Type B pancreatic cell (in vitro differentiated cells): ENCODE data around the gene GADD45GIP1. TPM values are rescaled to one million over a fixed set of nuclear protein-coding genes. Genes with fewer than 3 reads are reported as not detected.

ENCODE experiments used
- DNase-seq: peaks from one replicate; pipeline ENCODE4 v3.0.0; 2021; ENCODE audit warnings: mixed read lengths; ENCODE audit not compliant: unreplicated experiment; ENCODE audit errors: extremely low spot score
- H3K27ac Mint-ChIP-seq: 2 replicates; pipeline ENCODE4 v1.8.0; 2021; ENCODE audit warnings: mild to moderate bottlenecking, mixed read lengths
- H3K27me3 Mint-ChIP-seq: 2 replicates; pipeline ENCODE4 v1.8.0; 2021; ENCODE audit warnings: mixed read lengths
- H3K36me3 Mint-ChIP-seq: 2 replicates; pipeline ENCODE4 v1.8.0; 2021; ENCODE audit warnings: mixed read lengths
- H3K4me1 Mint-ChIP-seq: one replicate; pipeline ENCODE4 v1.8.0; 2021; ENCODE audit warnings: mixed read lengths; ENCODE audit not compliant: unreplicated experiment
- H3K4me3 Mint-ChIP-seq: 2 replicates; pipeline ENCODE4 v1.8.0; 2021; ENCODE audit warnings: mild to moderate bottlenecking, mixed read lengths
- H3K9me3 Mint-ChIP-seq: 2 replicates; pipeline ENCODE4 v1.8.0; 2021; ENCODE audit warnings: mixed read lengths
- CTCF ChIP-seq: fragments of 200-600 bp; sonication (generic); conservative IDR thresholded peaks from 2 replicates; pipeline ENCODE4 v1.5.0; 2021; ENCODE audit warnings: antibody characterized with exemption, mild to moderate bottlenecking
- long read RNA-seq: library from polyadenylated mRNA; unstranded; transcript quantifications from one replicate; pipeline ENCODE4 v2.0.0, GENCODE V29; 2020
- total RNA-seq: library from RNA; stranded (reverse); gene quantifications from 2 replicates; pipeline ENCODE4 v1.2.1, GENCODE V29; 2021; ENCODE audit warnings: low replicate concordance

The GADD45GIP1 gene
- 23.1 and 24.8 TPM in 2 replicates for total RNA-seq
- long read RNA-seq, partial matches to known transcripts: 0 of 5 reads
- long read RNA-seq, other reads (novel, unspliced or antisense): 5 of 5 reads

DNA sequence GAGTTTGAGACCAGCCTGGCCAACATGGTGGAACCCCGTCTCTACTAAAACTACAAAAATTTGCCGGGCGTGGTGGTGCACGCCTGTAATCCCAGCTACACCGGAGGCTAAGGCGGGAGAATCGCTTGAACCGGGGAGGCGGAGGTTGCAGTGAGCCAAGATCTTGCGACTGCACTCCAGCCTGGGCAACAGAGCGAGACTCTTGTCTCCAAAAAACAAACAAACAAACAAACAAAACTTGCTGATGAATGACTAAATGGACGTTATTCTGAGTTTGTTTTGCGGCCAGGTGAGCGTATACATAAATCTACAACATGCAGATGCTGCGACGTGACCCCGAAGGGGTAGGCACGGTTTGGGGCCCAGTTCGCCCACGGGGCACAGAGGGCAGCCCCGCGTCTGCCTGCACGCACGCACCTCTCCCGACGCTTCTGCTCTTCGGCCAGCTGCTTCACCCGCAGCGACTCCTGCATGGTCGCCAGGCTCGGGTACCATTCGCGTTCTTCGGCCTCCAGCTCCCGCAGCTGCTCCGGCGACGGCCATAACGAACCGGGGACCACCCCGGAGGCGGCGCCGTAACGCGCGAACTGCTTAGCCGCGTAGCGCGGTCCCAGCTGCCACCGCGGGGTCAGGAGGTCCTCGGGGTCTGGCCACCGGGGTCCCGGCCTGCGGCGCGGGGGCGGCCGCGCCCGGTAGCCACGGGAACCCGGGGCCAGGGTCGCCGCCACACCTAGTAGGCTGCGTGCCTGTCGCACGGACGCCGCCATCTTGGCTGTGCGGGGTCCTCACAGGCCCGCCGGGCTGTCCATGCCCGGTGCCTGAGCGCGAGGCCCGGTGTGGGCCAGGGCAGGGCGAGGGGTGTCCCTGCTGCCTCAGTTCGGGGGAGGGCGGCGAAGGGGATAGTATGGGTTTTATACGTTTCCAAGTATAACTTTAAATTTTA lies at the start of gene GADD45GIP1:
TSS of gene GADD45GIP1 (minus strand) at position 778 of the 943 bp plus-strand sequence. CDS start at position 767, 11 bp downstream.
- Mint-ChIP-seq H3K9me3 (no peaks in the 10 kb centered on the region), H3K4me1 (peaks cover 19% of the 10 kb centered on the region), H3K4me3 (peak within 1 kb of the TSS; percentile 88), H3K36me3 (peaks cover 8% of the 10 kb centered on the region), H3K27ac (peak within 1 kb of the TSS; percentile 83), H3K27me3 (peaks cover 2% of the 10 kb centered on the region)
- peak; percentile 87 for DNase-seq
- no peak for TF ChIP-seq CTCF

DNA sequence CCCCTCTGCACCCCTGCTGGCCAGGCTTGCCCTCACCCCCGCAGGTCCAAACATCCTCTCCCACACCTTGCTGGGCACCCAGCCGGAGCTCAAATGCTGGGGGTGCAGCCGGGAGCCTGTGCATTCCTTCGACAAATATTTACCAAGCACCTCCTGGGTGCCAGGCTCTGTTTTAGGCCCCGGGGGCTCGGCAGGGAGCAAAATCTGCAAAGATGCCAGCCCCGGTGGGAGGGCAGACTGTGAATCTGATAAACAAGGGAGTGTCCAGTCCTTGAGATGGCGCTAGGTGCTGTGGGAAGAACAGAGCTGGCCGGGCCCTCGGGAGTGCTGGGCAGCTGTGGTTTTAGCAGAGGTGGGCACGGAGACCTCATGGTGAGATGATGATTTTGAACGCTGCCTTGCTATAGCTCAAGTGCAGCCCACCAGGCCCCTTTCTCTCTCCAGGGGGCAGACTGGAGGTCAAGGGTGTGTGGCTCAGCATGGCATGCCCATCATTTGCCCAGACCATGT lies 48.9 kb upstream of the GADD45GIP1 start:
- H3K4me1 Mint-ChIP-seq: no peaks in the 10 kb centered on the region
- H3K27ac Mint-ChIP-seq: no peak overlapping the region
- H3K27me3 Mint-ChIP-seq: peaks cover 81% of the 10 kb centered on the region
- H3K9me3 Mint-ChIP-seq: no peaks in the 10 kb centered on the region
- no peak overlapping the region for H3K4me3 Mint-ChIP-seq
- no peak for DNase-seq
- no peaks in the 10 kb centered on the region for H3K36me3 Mint-ChIP-seq
- TF ChIP-seq CTCF: no peak

- Mint-ChIP-seq H3K27ac (no peak overlapping the region), H3K27me3 (peaks cover 81% of the 10 kb centered on the region), H3K9me3 (no peaks in the 10 kb centered on the region), H3K4me3 (no peak overlapping the region), H3K4me1 (no peaks in the 10 kb centered on the region), H3K36me3 (no peaks in the 10 kb centered on the region)
- TF ChIP-seq CTCF: no peak
- no peak for DNase-seq
These were observed 48.2 kb upstream of the GADD45GIP1 start for GRCh38 chr19:13005253-13005652.

- no peaks in the 10 kb centered on the region for H3K4me1 Mint-ChIP-seq
- no peak overlapping the region for H3K27ac Mint-ChIP-seq
- DNase-seq: no peak
- no peaks in the 10 kb centered on the region for H3K36me3 Mint-ChIP-seq
- H3K9me3 Mint-ChIP-seq: no peaks in the 10 kb centered on the region
- no peak overlapping the region for H3K4me3 Mint-ChIP-seq
- no peak for TF ChIP-seq CTCF
- peaks cover 82% of the 10 kb centered on the region for H3K27me3 Mint-ChIP-seq
These were observed 47.2 kb upstream of the GADD45GIP1 start for GRCh38 chr19:13004273-13004672.

DNA sequence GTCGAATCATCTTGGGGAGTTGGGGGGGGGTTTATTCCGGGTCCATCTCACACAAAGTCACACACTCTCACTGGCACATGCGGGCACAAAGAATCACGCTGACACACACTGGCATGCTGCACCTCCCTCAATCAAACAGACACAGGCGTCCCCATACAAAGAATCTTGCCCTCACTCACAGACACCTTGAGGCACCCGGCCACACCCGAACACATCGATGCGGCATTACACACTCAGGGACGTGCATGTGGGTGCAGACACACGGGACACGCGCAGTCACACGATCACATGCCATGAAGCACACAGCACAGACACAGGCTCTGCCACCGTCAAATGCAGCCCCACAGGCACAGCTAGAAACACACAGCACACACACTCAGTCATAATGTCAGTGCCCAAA lies 46.1 kb upstream of the GADD45GIP1 start:
- Mint-ChIP-seq H3K36me3 (no peaks in the 10 kb centered on the region), H3K9me3 (no peaks in the 10 kb centered on the region), H3K27ac (no peak overlapping the region), H3K4me1 (peaks cover under 1% of the 10 kb centered on the region), H3K4me3 (no peak overlapping the region), H3K27me3 (peaks cover 81% of the 10 kb centered on the region)
- no peak for TF ChIP-seq CTCF
- DNase-seq: no peak
